ENCODE results near the gene PNCK. TPM values are rescaled to one million over a fixed set of nuclear protein-coding genes. Genes with fewer than 3 reads are reported as not detected.

PNCK gene
- total RNA-seq, 1 experiment from 2014 or later, result 0.60 TPM

- TF ChIP-seq EZH2 (IDR thresholded peaks at IDR 0.05; ENCODE audit: borderline replicate concordance, low read depth, low read length, poor library complexity, severe bottlenecking) (no peak), CTCF (conservative IDR thresholded peaks at IDR 0.05; ENCODE audit: low read depth, low read length) (no peak)
- CTCF ChIA-PET, result no interaction called here
- POLR2A ChIA-PET (ENCODE audit: low non-redundant PET), result no interaction called here
- H3K27me3 ChIP-seq (replicated peaks; ENCODE audit: insufficient read depth, low read depth, low read length, poor library complexity), result no peaks in the 10 kb centered on the region
- H3K4me3 ChIP-seq (ENCODE audit: low read depth, low read length, poor library complexity, severe bottlenecking), result no peak overlapping the region
- DNase-seq (ENCODE audit: low spot score), result no peak
- intact Hi-C loops (cut with micrococcal nuclease; ENCODE audit: unreplicated experiment), result no loop called here
- BruUV-seq (replicated peaks), result no TSS peak
- H3K36me3 ChIP-seq (ENCODE audit: insufficient read depth, low read length, poor library complexity, severe bottlenecking), result peaks cover 41% of the 10 kb centered on the region
- peaks cover 5% of the 10 kb centered on the region for H3K4me1 ChIP-seq (ENCODE audit: insufficient read depth, low read length, poor library complexity, severe bottlenecking)
- H3K9me3 ChIP-seq (ENCODE audit: low read depth, low read length, poor library complexity, severe bottlenecking), result no peaks in the 10 kb centered on the region
- H3K27ac ChIP-seq (ENCODE audit: low read depth, low read length, poor library complexity, severe bottlenecking), result no peak overlapping the region
Observed at GRCh38 chrX:153719238-153719637, 45.6 kb upstream of the PNCK start.

- ChIA-PET POLR2A (ENCODE audit: low non-redundant PET) (no interaction called here), CTCF (no interaction called here)
- no peak overlapping the region for H3K27ac ChIP-seq (ENCODE audit: low read depth, low read length, poor library complexity, severe bottlenecking)
- H3K4me1 ChIP-seq (ENCODE audit: insufficient read depth, low read length, poor library complexity, severe bottlenecking), result peaks cover 5% of the 10 kb centered on the region
- TF ChIP-seq CTCF (conservative IDR thresholded peaks at IDR 0.05; ENCODE audit: low read depth, low read length), result no peak
- TF ChIP-seq EZH2 (IDR thresholded peaks at IDR 0.05; ENCODE audit: borderline replicate concordance, low read depth, low read length, poor library complexity, severe bottlenecking), result no peak
- BruUV-seq (replicated peaks), result no TSS peak
- no peaks in the 10 kb centered on the region for H3K9me3 ChIP-seq (ENCODE audit: low read depth, low read length, poor library complexity, severe bottlenecking)
- H3K27me3 ChIP-seq (replicated peaks; ENCODE audit: insufficient read depth, low read depth, low read length, poor library complexity), result no peaks in the 10 kb centered on the region
- intact Hi-C loops (cut with micrococcal nuclease; ENCODE audit: unreplicated experiment), result no loop called here
- peak; percentile 47 for DNase-seq (ENCODE audit: low spot score)
- no peak overlapping the region for H3K4me3 ChIP-seq (ENCODE audit: low read depth, low read length, poor library complexity, severe bottlenecking)
- H3K36me3 ChIP-seq (ENCODE audit: insufficient read depth, low read length, poor library complexity, severe bottlenecking), result peaks cover 43% of the 10 kb centered on the region
Observed at GRCh38 chrX:153717445-153717844, 43.8 kb upstream of the PNCK start.

- Histone ChIP-seq H3K27ac (ENCODE audit: low read depth, low read length, poor library complexity, severe bottlenecking) (no peak overlapping the region), H3K4me3 (ENCODE audit: low read depth, low read length, poor library complexity, severe bottlenecking) (no peak overlapping the region), H3K9me3 (ENCODE audit: low read depth, low read length, poor library complexity, severe bottlenecking) (no peaks in the 10 kb centered on the region), H3K27me3 (replicated peaks; ENCODE audit: insufficient read depth, low read depth, low read length, poor library complexity) (no peaks in the 10 kb centered on the region), H3K36me3 (ENCODE audit: insufficient read depth, low read length, poor library complexity, severe bottlenecking) (peaks cover 29% of the 10 kb centered on the region), H3K4me1 (ENCODE audit: insufficient read depth, low read length, poor library complexity, severe bottlenecking) (peaks cover 5% of the 10 kb centered on the region)
- no TSS peak for BruUV-seq (replicated peaks)
- TF ChIP-seq CTCF (conservative IDR thresholded peaks at IDR 0.05; ENCODE audit: low read depth, low read length), result no peak
- ChIA-PET CTCF (interaction anchor here (0.6 kb wide), 2 partner anchors 70 to 597 kb away, joined by 3 to 8 read pairs; no protein-coding TSS in a partner anchor), POLR2A (ENCODE audit: low non-redundant PET) (no interaction called here)
- intact Hi-C loops (cut with micrococcal nuclease; ENCODE audit: unreplicated experiment), result no loop called here
- DNase-seq (ENCODE audit: low spot score), result no peak
Observed at GRCh38 chrX:153714256-153714655, 40.6 kb upstream of the PNCK start.

All from A673 (cell line).